BJ (cell line): ENCODE measurements around the gene SORCS2. TPM values are rescaled to one million over a fixed set of nuclear protein-coding genes. Genes with fewer than 3 reads are reported as not detected.

ENCODE experiments used
- CTCF ChIA-PET: fragments of 350-600 bp; formaldehyde crosslinking; extraction: SDS; loops from one replicate; lab custom pipeline; 2021; ENCODE audit warnings: antibody characterized with exemption, inconsistent platforms; lab: Yijun Ruan, JAX
- POLR2A ChIA-PET: fragments of 300-600 bp; sonication (Branson Sonifier 250); formaldehyde crosslinking; extraction: SDS; loops from one replicate; lab custom pipeline; 2021; ENCODE audit warnings: antibody characterized with exemption; lab: Charles Lee
- DNase-seq: peaks from one replicate; pipeline ENCODE4 v3.0.0-alpha.2; 2011; ENCODE audit warnings: low read depth
- H3K27me3 ChIP-seq: 2 replicates; pipeline ENCODE4 v1.6.0; 2011; ENCODE audit warnings: low read length; ENCODE audit not compliant: control insufficient read depth, insufficient read depth
- H3K36me3 ChIP-seq: 2 replicates; pipeline ENCODE4 v1.5.1; 2011; ENCODE audit warnings: low read length; ENCODE audit not compliant: control insufficient read depth, insufficient read depth
- H3K4me3 ChIP-seq: 2 replicates; pipeline ENCODE4 v1.5.1; 2011; ENCODE audit warnings: low read depth, mild to moderate bottlenecking, control low read depth, low read length
- CTCF ChIP-seq: IDR thresholded peaks from 2 replicates; pipeline ENCODE4 v1.5.1; 2011; ENCODE audit warnings: low read depth, mild to moderate bottlenecking, control low read depth, inconsistent platforms, low read length, moderate library complexity; ENCODE audit not compliant: insufficient read depth
- polyA plus RNA-seq: library from polyadenylated mRNA; depleted of rRNA; stranded (reverse); fragments of >200 nt; gene quantifications from 2 replicates; pipeline ENCODE4 v1.2.3, GENCODE V29; 2011

The SORCS2 gene
- polyA plus RNA-seq, 1 experiment = 0.63 TPM

- no peak for TF ChIP-seq CTCF
- no peaks in the 10 kb centered on the region for H3K27me3 ChIP-seq
- no peak for DNase-seq
- H3K4me3 ChIP-seq = no peak overlapping the region
- ChIA-PET CTCF (interaction anchor here (1.2 kb wide), 1 partner anchor 10 kb away, joined by 3 read pairs; no protein-coding TSS in a partner anchor), POLR2A (no interaction called here)
- H3K36me3 ChIP-seq = peaks cover 23% of the 10 kb centered on the region
Measured at GRCh38 chr4:7756561-7757355, 564.4 kb downstream of the SORCS2 start.

GRCh38 chr4:7757501-7758471, 565.4 kb downstream of the SORCS2 start:
- no peak for DNase-seq
- no peak for TF ChIP-seq CTCF
- Histone ChIP-seq H3K27me3 (no peaks in the 10 kb centered on the region), H3K4me3 (no peak overlapping the region), H3K36me3 (peaks cover 27% of the 10 kb centered on the region)
- ChIA-PET CTCF (interaction anchor here (1.2 kb wide), 1 partner anchor 9 kb away, joined by 3 read pairs; no protein-coding TSS in a partner anchor), POLR2A (no interaction called here)

GRCh38 chr4:7758476-7758875, 566.1 kb downstream of the SORCS2 start:
- DNase-seq = no peak
- Histone ChIP-seq H3K4me3 (no peak overlapping the region), H3K27me3 (no peaks in the 10 kb centered on the region), H3K36me3 (peaks cover 30% of the 10 kb centered on the region)
- TF ChIP-seq CTCF = no peak
- ChIA-PET POLR2A (no interaction called here), CTCF (no interaction called here)

GRCh38 chr4:7759216-7759615, 566.9 kb downstream of the SORCS2 start:
- POLR2A ChIA-PET = no interaction called here
- no peak for DNase-seq
- Histone ChIP-seq H3K27me3 (no peaks in the 10 kb centered on the region), H3K36me3 (peaks cover 33% of the 10 kb centered on the region), H3K4me3 (no peak overlapping the region)
- CTCF ChIA-PET = interaction anchor here (1.3 kb wide), 1 partner anchor 43 kb away, joined by 3 read pairs; no protein-coding TSS in a partner anchor
- no peak for TF ChIP-seq CTCF

- DNase-seq = no peak
- POLR2A ChIA-PET = no interaction called here
- Histone ChIP-seq H3K4me3 (no peak overlapping the region), H3K36me3 (peaks cover 35% of the 10 kb centered on the region), H3K27me3 (no peaks in the 10 kb centered on the region)
- TF ChIP-seq CTCF = no peak
- CTCF ChIA-PET = interaction anchor here (1.3 to 2.3 kb wide), 2 partner anchors 42 to 227 kb away, joined by 3 to 8 read pairs; no protein-coding TSS in a partner anchor
Measured at GRCh38 chr4:7759635-7760034, 567.3 kb downstream of the SORCS2 start.
